ENCODE results near the gene RUSC1.

DNA sequence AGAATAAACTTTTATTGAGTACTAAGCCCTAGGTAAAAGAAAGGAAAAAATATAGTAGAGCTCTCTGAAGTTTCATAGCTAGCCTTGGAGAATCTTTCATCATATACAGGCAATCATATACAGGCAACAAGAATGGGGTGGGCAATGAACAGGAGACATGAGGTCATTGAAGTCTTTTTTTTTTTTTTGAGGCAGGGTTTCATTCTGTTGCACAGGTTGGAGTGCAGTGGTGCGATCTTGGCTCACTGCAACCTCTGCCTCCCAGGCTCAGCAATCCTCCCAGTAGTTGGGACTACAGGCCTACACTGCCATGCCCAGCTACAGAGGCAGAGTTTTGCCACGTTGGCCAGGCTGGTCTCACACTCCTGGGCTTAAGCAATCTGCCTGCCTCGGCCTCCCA, 22.1 kb downstream of the RUSC1 start:
- TF ChIP-seq, protein P1, sequence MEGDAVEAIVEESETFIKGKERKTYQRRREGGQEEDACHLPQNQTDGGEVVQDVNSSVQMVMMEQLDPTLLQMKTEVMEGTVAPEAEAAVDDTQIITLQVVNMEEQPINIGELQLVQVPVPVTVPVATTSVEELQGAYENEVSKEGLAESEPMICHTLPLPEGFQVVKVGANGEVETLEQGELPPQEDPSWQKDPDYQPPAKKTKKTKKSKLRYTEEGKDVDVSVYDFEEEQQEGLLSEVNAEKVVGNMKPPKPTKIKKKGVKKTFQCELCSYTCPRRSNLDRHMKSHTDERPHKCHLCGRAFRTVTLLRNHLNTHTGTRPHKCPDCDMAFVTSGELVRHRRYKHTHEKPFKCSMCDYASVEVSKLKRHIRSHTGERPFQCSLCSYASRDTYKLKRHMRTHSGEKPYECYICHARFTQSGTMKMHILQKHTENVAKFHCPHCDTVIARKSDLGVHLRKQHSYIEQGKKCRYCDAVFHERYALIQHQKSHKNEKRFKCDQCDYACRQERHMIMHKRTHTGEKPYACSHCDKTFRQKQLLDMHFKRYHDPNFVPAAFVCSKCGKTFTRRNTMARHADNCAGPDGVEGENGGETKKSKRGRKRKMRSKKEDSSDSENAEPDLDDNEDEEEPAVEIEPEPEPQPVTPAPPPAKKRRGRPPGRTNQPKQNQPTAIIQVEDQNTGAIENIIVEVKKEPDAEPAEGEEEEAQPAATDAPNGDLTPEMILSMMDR (IDR thresholded peaks at IDR 0.05; ENCODE audit: insufficient read depth, low read length, poor library complexity, severe bottlenecking), result no peak
- TF ChIP-seq EZH2phosphoT487 (conservative IDR thresholded peaks at IDR 0.05; ENCODE audit: low read length), result no peak

Data from SU-DHL-6 (cell line).